ENCODE data around the gene ADPRS. TPM values are rescaled to one million over a fixed set of nuclear protein-coding genes. Genes with fewer than 3 reads are reported as not detected.
A peak's percentile ranks its signal among the peaks of the same experiment; 100 is the strongest.

The ADPRS gene
- total RNA-seq, 2 donors from 2014 or later = 43.5 to 47.9 TPM

GRCh38 chr1:36083635-36084496 is 4.8 kb upstream of the ADPRS start, which contains the start of gene TEKT2:
TEKT2 (plus strand) TSS chr1:36084094; CDS start chr1:36084922, 828 bp downstream.
- Mint-ChIP-seq H3K27ac (no peak within 1 kb of the TSS), H3K27me3 (peaks cover 8 to 11% of the 10 kb centered on the region in 2 donors), H3K36me3 (no peaks in the 10 kb centered on the region), H3K4me3 (no peak within 1 kb of the TSS), H3K9me3 (no peaks in the 10 kb centered on the region), H3K4me1 (ENCODE audit: low read depth in 2 of 2) (no peaks in the 10 kb centered on the region)
- DNase-seq (ENCODE audit: low spot score) (no peak), ATAC-seq (no peak)

GRCh38 chr1:36084497-36085115 is 4.1 kb upstream of the ADPRS start:
- peaks cover 3 to 5% of the 10 kb centered on the region in 2 donors for H3K4me1 Mint-ChIP-seq (ENCODE audit: low read depth in 2 of 2)
- no peaks in the 10 kb centered on the region for H3K9me3 Mint-ChIP-seq
- ATAC-seq (no peak), DNase-seq (ENCODE audit: low spot score) (no peak)
- peaks cover 4% of the 10 kb centered on the region for H3K36me3 Mint-ChIP-seq
- no peak overlapping the region for H3K27ac Mint-ChIP-seq
- H3K4me3 Mint-ChIP-seq = no peak overlapping the region
- H3K27me3 Mint-ChIP-seq = peaks cover 8 to 11% of the 10 kb centered on the region in 2 donors

- peaks cover 8 to 11% of the 10 kb centered on the region in 2 donors for H3K27me3 Mint-ChIP-seq
- ATAC-seq = no peak
- no peaks in the 10 kb centered on the region for H3K9me3 Mint-ChIP-seq
- DNase-seq (ENCODE audit: low spot score) = no peak
- H3K36me3 Mint-ChIP-seq = peaks cover 9% of the 10 kb centered on the region
- peaks cover 8 to 10% of the 10 kb centered on the region in 2 donors for H3K4me1 Mint-ChIP-seq (ENCODE audit: low read depth in 2 of 2)
- H3K4me3 Mint-ChIP-seq = no peak overlapping the region
- no peak overlapping the region for H3K27ac Mint-ChIP-seq
Observed at GRCh38 chr1:36085126-36085525, 3.6 kb upstream of the ADPRS start.

DNA sequence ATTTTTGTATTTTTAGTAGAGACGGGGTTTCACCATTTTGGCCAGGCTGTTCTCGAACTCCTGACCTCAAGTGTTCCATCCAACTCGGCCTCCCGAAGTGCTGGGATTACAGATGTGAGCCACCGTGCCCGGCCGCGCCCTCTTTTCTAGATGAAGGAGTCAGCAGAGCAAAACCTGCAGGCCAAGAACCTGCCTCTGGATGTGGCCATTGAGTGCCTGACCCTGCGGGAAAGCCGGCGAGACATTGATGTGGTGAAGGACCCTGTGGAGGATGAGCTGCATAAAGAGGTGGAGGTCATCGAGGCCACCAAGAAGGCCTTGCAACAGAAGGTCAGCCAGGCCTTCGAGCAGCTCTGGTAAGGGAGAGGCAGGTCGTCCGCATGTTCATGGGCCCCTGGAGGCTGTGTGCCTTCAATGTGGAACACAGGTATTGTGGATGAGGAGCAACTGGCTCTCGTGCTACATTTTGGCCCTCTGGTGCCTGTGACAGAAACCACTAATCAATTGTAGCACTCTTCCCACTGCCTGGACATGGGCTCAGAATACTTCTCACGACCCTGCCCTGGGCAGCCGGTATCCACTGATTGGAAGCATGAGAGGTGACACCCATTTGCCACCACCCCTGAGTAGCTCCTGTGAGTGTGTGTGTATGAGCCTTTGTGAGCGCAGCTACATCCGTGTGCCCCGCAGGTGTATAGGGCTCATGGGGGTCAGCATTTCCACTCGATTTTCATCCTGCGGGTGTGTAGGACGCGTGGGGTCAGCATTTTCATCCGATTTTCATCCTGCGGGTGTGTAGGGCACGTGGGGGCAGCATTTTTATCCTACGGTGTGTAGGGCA is 2.8 kb upstream of the ADPRS start:
- DNase-seq (ENCODE audit: low spot score) (no peak), ATAC-seq (no peak)
- Mint-ChIP-seq H3K4me1 (ENCODE audit: low read depth in 2 of 2) (peaks cover 9 to 12% of the 10 kb centered on the region in 2 donors), H3K4me3 (no peak overlapping the region), H3K27ac (no peak overlapping the region), H3K36me3 (peaks cover 9% of the 10 kb centered on the region), H3K27me3 (peaks cover 8 to 9% of the 10 kb centered on the region in 2 donors), H3K9me3 (no peaks in the 10 kb centered on the region)

GRCh38 chr1:36086529-36087232 is 2.0 kb upstream of the ADPRS start:
- H3K36me3 Mint-ChIP-seq = peaks cover 9% of the 10 kb centered on the region
- peak overlapping the region; percentile 20 to 30 for H3K27ac Mint-ChIP-seq
- H3K4me3 Mint-ChIP-seq = peak overlapping the region; percentile 45
- ATAC-seq (no peak), DNase-seq (ENCODE audit: low spot score) (no peak)
- peaks cover 12% of the 10 kb centered on the region in 2 donors for H3K4me1 Mint-ChIP-seq (ENCODE audit: low read depth in 2 of 2)
- no peaks in the 10 kb centered on the region for H3K9me3 Mint-ChIP-seq
- H3K27me3 Mint-ChIP-seq = peaks cover 8% of the 10 kb centered on the region in 2 donors

DNA sequence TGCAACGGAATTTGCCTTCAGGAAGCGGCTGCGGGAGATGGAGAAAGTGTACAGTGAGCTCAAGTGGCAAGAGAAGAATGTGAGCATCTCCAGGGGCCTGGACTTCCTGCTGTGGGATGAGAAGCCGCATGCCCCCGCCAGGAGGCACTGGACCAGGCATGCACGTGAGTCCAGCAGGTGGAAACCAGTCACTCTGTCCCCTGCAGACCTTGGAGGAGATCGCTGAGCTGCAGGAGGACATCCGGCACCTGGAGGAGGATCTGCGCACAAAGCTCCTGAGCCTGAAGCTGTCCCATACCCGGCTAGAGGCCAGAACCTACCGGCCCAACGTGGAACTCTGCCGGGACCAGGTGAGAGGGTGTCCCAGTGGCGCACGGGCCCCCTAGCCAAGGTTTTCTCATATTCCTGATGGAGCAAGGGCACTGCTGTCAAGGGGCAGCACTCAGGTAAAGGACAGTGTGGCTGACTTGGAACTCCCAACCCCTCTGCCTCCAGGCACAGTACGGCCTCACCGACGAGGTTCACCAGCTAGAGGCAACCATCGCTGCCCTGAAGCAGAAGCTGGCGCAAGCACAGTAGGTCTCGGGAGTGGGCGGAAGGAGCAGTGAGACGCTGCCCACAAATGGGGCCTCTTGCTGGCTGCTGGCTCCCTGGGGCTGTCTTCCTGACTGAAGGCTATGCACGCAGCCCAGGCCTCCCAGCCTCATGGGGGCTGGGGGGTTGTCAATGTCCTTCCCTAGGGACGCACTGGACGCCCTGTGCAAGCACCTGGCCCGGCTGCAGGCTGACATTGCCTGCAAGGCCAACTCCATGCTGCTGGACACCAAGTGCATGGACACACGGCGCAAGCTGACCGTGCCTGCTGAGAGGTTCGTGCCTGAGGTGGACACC is 1.2 kb upstream of the ADPRS start:
- Mint-ChIP-seq H3K27me3 (peaks cover under 1 to 2% of the 10 kb centered on the region in 2 donors), H3K27ac (peak overlapping the region; percentile 20 to 30), H3K9me3 (no peaks in the 10 kb centered on the region), H3K4me1 (ENCODE audit: low read depth in 2 of 2) (peaks cover 12 to 16% of the 10 kb centered on the region in 2 donors), H3K36me3 (peaks cover 9% of the 10 kb centered on the region), H3K4me3 (peak overlapping the region; percentile 45)
- no peak for DNase-seq (ENCODE audit: low spot score)
- ATAC-seq = no peak

GRCh38 chr1:36088265-36088576 is 471 bp upstream of the ADPRS start:
- no peak overlapping the region for H3K4me3 Mint-ChIP-seq
- DNase-seq (ENCODE audit: low spot score) = no peak
- no peaks in the 10 kb centered on the region for H3K9me3 Mint-ChIP-seq
- H3K27ac Mint-ChIP-seq = peak overlapping the region; percentile 85 to 90
- peaks cover 12 to 16% of the 10 kb centered on the region in 2 donors for H3K4me1 Mint-ChIP-seq (ENCODE audit: low read depth in 2 of 2)
- ATAC-seq = no peak
- H3K27me3 Mint-ChIP-seq = no peaks in the 10 kb centered on the region
- H3K36me3 Mint-ChIP-seq = peaks cover 9% of the 10 kb centered on the region

- DNase-seq (ENCODE audit: low spot score) (no peak), ATAC-seq (no peak)
- Mint-ChIP-seq H3K9me3 (no peaks in the 10 kb centered on the region), H3K36me3 (peaks cover 9% of the 10 kb centered on the region), H3K27me3 (no peaks in the 10 kb centered on the region), H3K4me3 (peak overlapping the region; percentile 97), H3K4me1 (ENCODE audit: low read depth in 2 of 2) (peaks cover 12 to 16% of the 10 kb centered on the region in 2 donors), H3K27ac (peak overlapping the region; percentile 85 to 90)
Observed at GRCh38 chr1:36089393-36090121, 865 bp downstream of the ADPRS start.

DNA sequence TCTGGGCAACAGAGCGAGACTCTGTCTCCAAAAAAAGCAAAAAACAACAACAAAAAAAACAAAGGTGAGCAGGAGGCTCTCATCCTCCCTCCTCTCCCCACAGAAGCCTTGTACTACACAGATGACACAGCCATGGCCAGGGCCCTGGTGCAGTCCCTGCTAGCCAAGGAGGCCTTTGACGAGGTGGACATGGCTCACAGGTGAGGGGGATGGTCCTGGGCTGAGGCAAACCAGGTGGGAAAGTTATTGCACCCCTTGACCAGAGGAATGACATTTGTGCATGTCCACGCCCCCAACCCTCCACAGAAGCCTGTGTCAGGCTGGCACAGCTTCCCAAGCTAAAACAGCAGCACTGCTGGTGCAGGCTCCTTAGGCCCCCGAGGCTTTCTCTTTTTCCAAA is 2.4 kb downstream of the ADPRS start:
- ATAC-seq (no peak), DNase-seq (ENCODE audit: low spot score) (no peak)
- no peaks in the 10 kb centered on the region for H3K27me3 Mint-ChIP-seq
- peaks cover 9% of the 10 kb centered on the region for H3K36me3 Mint-ChIP-seq
- H3K4me1 Mint-ChIP-seq (ENCODE audit: low read depth in 2 of 2) = peaks cover 12 to 16% of the 10 kb centered on the region in 2 donors
- no peak overlapping the region for H3K4me3 Mint-ChIP-seq
- no peak overlapping the region for H3K27ac Mint-ChIP-seq
- no peaks in the 10 kb centered on the region for H3K9me3 Mint-ChIP-seq

DNA sequence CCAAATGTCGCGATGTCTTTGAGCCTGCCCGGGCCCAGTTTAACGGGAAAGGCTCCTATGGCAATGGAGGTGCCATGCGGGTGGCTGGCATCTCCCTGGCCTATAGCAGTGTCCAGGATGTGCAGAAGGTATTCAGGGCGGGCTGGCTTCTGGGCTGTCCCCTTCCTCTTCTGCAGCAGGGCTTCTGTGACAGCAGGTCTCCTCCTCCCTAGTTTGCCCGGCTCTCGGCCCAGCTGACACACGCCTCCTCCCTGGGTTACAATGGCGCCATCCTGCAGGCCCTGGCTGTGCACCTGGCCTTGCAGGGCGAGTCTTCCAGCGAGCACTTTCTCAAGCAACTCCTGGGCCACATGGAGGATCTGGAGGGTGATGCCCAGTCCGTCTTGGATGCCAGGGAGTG is 3.0 kb downstream of the ADPRS start:
- ATAC-seq (no peak), DNase-seq (ENCODE audit: low spot score) (no peak)
- no peak overlapping the region for H3K27ac Mint-ChIP-seq
- no peaks in the 10 kb centered on the region for H3K27me3 Mint-ChIP-seq
- H3K9me3 Mint-ChIP-seq = no peaks in the 10 kb centered on the region
- peaks cover 9% of the 10 kb centered on the region for H3K36me3 Mint-ChIP-seq
- H3K4me1 Mint-ChIP-seq (ENCODE audit: low read depth in 2 of 2) = peaks cover 12 to 20% of the 10 kb centered on the region in 2 donors
- no peak overlapping the region for H3K4me3 Mint-ChIP-seq

DNA sequence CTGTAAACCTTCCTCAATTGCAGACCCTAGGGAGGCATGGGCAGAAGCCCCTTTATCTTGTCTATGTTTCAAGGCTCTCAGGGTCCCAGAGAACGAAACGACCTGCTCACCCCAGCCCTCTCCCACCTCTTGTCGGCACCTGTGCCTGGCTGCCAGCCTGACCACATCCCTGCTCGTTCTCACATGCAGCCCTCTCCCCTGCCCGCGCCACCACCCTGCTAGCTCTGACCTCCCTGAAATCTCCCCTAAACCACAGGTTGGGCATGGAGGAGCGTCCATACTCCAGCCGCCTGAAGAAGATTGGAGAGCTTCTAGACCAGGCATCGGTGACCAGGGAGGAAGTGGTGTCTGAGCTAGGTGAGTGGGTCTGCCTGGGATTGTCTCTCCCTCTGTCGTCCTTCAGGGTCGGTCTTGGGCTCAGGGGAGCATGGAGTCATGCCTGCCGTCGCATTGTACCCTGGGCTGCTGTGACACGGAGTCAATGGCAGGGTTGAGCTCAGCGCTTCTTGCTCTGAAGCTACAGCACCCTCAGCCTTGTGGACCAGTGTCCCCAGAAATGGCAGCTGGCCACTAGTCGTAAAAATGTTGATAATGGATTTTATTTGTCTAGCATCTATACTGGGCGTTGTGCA is 3.6 kb downstream of the ADPRS start:
- Mint-ChIP-seq H3K27me3 (no peaks in the 10 kb centered on the region), H3K27ac (no peak overlapping the region), H3K4me3 (no peak overlapping the region), H3K4me1 (ENCODE audit: low read depth in 2 of 2) (peaks cover 12 to 20% of the 10 kb centered on the region in 2 donors), H3K9me3 (no peaks in the 10 kb centered on the region), H3K36me3 (peaks cover 9% of the 10 kb centered on the region)
- DNase-seq (ENCODE audit: low spot score) = no peak
- ATAC-seq = no peak

DNA sequence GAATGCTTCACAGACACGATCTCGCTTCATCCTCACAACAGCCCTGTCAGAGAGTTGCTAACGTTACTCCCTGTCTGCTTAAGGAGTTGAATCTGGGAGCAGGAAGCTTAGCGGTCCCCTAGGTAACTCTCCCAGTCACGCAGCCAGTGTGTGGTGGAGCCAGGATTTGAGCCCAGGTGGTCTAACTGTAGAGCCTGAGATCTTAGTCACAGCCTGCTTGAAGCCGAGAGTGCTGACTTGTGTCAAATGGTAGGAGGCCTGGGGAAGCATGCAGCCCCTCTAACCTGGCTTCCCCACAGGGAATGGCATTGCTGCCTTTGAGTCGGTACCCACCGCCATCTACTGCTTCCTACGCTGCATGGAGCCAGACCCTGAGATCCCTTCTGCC is 4.1 kb downstream of the ADPRS start:
- Mint-ChIP-seq H3K4me3 (no peak overlapping the region), H3K4me1 (ENCODE audit: low read depth in 2 of 2) (peaks cover 12 to 20% of the 10 kb centered on the region in 2 donors), H3K27ac (no peak overlapping the region), H3K36me3 (peaks cover 9% of the 10 kb centered on the region), H3K9me3 (no peaks in the 10 kb centered on the region), H3K27me3 (no peaks in the 10 kb centered on the region)
- ATAC-seq (no peak), DNase-seq (ENCODE audit: low spot score) (no peak)
